ENCODE data around the gene HERPUD1.

GRCh38 chr16:56936950-56937349 is 5.0 kb downstream of the HERPUD1 start:
- no peak for TF ChIP-seq POLR2A (IDR thresholded peaks at IDR 0.05)
- no peak for TF ChIP-seq CTCF (IDR thresholded peaks at IDR 0.05)
